ENCODE measurements around the gene LRIG3. TPM values are rescaled to one million over a fixed set of nuclear protein-coding genes. Genes with fewer than 3 reads are reported as not detected.

LRIG3 gene
- total and polyA plus RNA-seq, 9 of the 15 experiments (the other 6 are each of a cell fraction or from before 2014, with no cell fraction given) = 0.18 TPM; not detected in 8

GRCh38 chr12:58844161-58844560 is 76.1 kb downstream of the LRIG3 start (continued):
- TF ChIP-seq ZBTB49 (CRISPR knock-in tag; IDR thresholded peaks at IDR 0.05; ENCODE audit: borderline replicate concordance) (no peak), ZFP91 (CRISPR knock-in tag; IDR thresholded peaks at IDR 0.05) (no peak)

GRCh38 chr12:58841058-58841798 is 79.1 kb downstream of the LRIG3 start:
- Histone ChIP-seq H3K9me1 (ENCODE audit: control insufficient read depth, insufficient read depth, low read length) (no peaks in the 10 kb centered on the region), H3K79me2 (ENCODE audit: control insufficient read depth, insufficient read depth, low read length) (no peaks in the 10 kb centered on the region), H3K9me3 (replicated peaks; ENCODE audit: control insufficient read depth, insufficient read depth, low read depth, low read length) (0 out of 2 replicates have a peak, but pooled peaks cover 2% of the 10 kb centered on the region), H3K9ac (ENCODE audit: insufficient read depth in 1 of 2, low read depth in 2 of 2, low read length in 2 of 2) (no peak overlapping the region), H4K20me1 (replicated peaks; ENCODE audit: control insufficient read depth, insufficient read depth, low read length) (no peaks in the 10 kb centered on the region), H3K27ac (ENCODE audit: extremely low read depth, low read depth, low read length) (no peak overlapping the region), H3K27me3 (ENCODE audit: control insufficient read depth in 2 of 2, insufficient read depth in 2 of 2, low read length in 2 of 2) (no peaks in the 10 kb centered on the region), H3K4me2 (ENCODE audit: insufficient read depth, low read length) (no peak overlapping the region), H3K4me1 (replicated peaks in 1 of 2; ENCODE audit: control insufficient read depth in 2 of 2, insufficient read depth in 2 of 2, low read length in 2 of 2) (no peaks in the 10 kb centered on the region), H3K4me3 (no peak overlapping the region), H3K36me3 (ENCODE audit: control insufficient read depth, insufficient read depth, low read length) (no peaks in the 10 kb centered on the region), H2AFZ (ENCODE audit: low read depth, low read length) (no peak overlapping the region)
- FAIRE-seq (no peak), ATAC-seq (no peak), DNase-seq (ENCODE audit: extremely low read depth in 1 of 4, low spot score in 3 of 4) (no peak)
- in situ Hi-C loops (cut with MboI) (no loop called here), intact Hi-C loops (cut with micrococcal nuclease) (no loop called here)
- ChIA-PET POLR2A (interaction anchor here (0.6 kb wide), 1 partner anchor 24 kb away, joined by 3 read pairs; no protein-coding TSS in a partner anchor), CTCF (ENCODE audit: low intra/inter-chr PET ratio) (no interaction called here)
- BruUV-seq (replicated peaks) = no TSS peak
- WGBS (ENCODE audit: insufficient coverage, low coverage, missing lambda C conversion rate) = under 1% methylated on average over 13 of the region's 15 CpGs
- no peak for TF ChIP-seq CUX1 (CRISPR knock-in tag; IDR thresholded peaks at IDR 0.05)
- no peak for TF ChIP-seq SMAD2 (IDR thresholded peaks at IDR 0.05; ENCODE audit: low read depth, low read length)
- no peak for TF ChIP-seq NONO (IDR thresholded peaks at IDR 0.05; ENCODE audit: low read depth in 2 of 2, low read length in 1 of 2)
- no peak for TF ChIP-seq CBX5 (IDR thresholded peaks at IDR 0.05; ENCODE audit: borderline replicate concordance, low read depth)
- TF ChIP-seq ZNF224 (CRISPR knock-in tag; IDR thresholded peaks at IDR 0.05) = no peak
- TF ChIP-seq MBD2 (IDR thresholded peaks at IDR 0.05; ENCODE audit: borderline replicate concordance, low read depth) = no peak

Measured in K562 (cell line).